ENCODE results near the gene CDR2. TPM values are rescaled to one million over a fixed set of nuclear protein-coding genes. Genes with fewer than 3 reads are reported as not detected.
A peak's percentile ranks its signal among the peaks of the same experiment; 100 is the strongest.
"Not testable (repeated sequence)": the region's sequence is repeated elsewhere in the genome, so short reads cannot be mapped to it uniquely, and the experiment has no call there.

Gene CDR2
- total RNA-seq, 1 donor from 2014 or later: 6.7 TPM

DNA sequence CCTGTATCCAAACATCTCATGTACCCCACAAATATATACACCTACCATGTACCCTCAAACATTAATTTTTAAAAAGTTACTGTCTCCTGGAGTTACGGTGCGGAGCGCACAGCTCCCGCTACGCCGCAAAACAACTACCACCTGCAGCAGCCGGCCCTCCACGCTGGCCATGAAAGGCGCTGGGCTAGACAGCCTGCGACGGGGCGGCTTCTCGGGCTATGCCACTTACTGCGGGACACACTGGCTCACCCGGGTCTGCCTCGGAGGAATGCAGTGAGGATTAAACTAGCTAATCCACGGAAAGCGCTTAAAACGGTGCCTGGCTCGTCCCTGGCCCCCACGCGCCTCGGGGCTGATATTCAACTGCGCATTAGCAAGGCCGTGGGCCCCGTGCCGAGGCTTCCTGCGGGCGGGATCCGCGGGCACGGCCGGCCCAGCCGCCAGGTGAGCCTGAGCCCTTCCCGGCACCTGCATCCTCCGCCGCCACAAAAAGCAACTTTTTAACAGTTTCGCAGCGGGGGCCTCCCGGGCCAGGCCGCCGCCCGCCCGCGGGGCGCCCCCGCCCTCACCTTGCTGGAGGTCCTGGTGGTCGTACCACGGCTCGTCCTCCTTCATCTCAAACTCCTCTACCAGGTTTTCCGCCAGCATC is 633 bp downstream of the CDR2 start:
- Mint-ChIP-seq H3K4me1 (peaks cover 25% of the 10 kb centered on the region), H3K27ac (no peak overlapping the region), H3K27me3 (no peaks in the 10 kb centered on the region), H3K36me3 (ENCODE audit: low read depth) (peaks cover 3% of the 10 kb centered on the region), H3K9me3 (no peaks in the 10 kb centered on the region), H3K4me3 (peak overlapping the region; percentile 94)
- POLR2A ChIA-PET: interaction anchor here (0.6 to 1.0 kb wide), 3 partner anchors 12 to 181 kb away, joined by 3 read pairs; no protein-coding TSS in a partner anchor
- TF ChIP-seq, protein P1, sequence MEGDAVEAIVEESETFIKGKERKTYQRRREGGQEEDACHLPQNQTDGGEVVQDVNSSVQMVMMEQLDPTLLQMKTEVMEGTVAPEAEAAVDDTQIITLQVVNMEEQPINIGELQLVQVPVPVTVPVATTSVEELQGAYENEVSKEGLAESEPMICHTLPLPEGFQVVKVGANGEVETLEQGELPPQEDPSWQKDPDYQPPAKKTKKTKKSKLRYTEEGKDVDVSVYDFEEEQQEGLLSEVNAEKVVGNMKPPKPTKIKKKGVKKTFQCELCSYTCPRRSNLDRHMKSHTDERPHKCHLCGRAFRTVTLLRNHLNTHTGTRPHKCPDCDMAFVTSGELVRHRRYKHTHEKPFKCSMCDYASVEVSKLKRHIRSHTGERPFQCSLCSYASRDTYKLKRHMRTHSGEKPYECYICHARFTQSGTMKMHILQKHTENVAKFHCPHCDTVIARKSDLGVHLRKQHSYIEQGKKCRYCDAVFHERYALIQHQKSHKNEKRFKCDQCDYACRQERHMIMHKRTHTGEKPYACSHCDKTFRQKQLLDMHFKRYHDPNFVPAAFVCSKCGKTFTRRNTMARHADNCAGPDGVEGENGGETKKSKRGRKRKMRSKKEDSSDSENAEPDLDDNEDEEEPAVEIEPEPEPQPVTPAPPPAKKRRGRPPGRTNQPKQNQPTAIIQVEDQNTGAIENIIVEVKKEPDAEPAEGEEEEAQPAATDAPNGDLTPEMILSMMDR (IDR thresholded peaks at IDR 0.05): no peak
- DNase-seq (peak; percentile 40), ATAC-seq (ENCODE audit: low read depth) (peak; percentile 4)
- CTCF ChIA-PET: no interaction called here
- intact Hi-C loops (cut with micrococcal nuclease): loop anchor here (1.0 to 5.0 kb wide), 3 partner anchors 76 to 181 kb away; partner anchors contain the start of genes EEF2K and POLR3E

DNA sequence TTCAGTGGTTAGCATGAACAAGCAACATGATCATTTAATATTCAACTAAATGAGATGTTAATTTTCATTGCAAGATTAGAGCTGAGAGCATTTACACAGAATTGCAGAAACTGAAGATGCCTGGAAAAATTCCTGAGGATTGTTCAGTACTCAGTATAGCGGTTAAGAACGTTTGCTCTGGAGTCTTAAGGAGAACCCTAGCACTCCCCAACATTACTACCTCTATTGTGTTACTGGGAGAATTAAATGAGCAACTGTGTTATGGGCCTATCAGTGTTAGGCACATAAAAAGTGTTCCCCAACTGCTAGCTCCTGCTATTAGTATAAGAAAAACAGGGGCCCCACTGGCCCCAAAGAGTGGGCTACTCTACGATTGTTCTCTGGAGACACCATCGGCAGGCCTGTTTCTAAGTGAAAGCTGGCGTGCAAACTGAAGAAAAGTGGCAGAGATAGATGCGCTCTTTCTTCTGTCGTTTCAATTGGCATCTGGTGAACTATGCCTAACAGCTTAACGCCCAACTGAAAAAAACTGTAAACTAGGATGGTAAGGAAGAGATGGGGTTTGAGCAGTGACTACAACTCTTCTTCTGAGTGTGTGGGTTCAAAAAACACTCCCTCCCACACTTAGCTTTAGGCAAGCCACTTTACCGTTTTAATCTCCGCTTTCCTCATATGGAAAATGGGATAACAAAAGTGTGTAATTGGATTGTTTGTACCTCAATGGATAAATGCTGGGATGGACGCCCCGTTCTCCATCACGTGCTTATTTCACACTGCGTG is 1.3 kb downstream of the CDR2 start:
- H3K9me3 Mint-ChIP-seq: no peaks in the 10 kb centered on the region
- ChIA-PET POLR2A (interaction anchor here (0.8 to 1.0 kb wide), 2 partner anchors 15 to 180 kb away, joined by 3 read pairs; no protein-coding TSS in a partner anchor), CTCF (interaction anchor here (1.3 kb wide), 1 partner anchor 52 kb away, joined by 3 read pairs; no protein-coding TSS in a partner anchor)
- H3K27me3 Mint-ChIP-seq: no peaks in the 10 kb centered on the region
- peaks cover 25% of the 10 kb centered on the region for H3K4me1 Mint-ChIP-seq
- H3K36me3 Mint-ChIP-seq (ENCODE audit: low read depth): peaks cover 3% of the 10 kb centered on the region
- no peak overlapping the region for H3K27ac Mint-ChIP-seq
- TF ChIP-seq, protein P1 (IDR thresholded peaks at IDR 0.05): no peak
- no peak for DNase-seq
- intact Hi-C loops (cut with micrococcal nuclease): loop anchor here (5.0 kb wide), 2 partner anchors 166 to 181 kb away; partner anchors contain the start of gene EEF2K
- no peak for ATAC-seq (ENCODE audit: low read depth)
- peak overlapping the region; percentile 94 for H3K4me3 Mint-ChIP-seq

DNA sequence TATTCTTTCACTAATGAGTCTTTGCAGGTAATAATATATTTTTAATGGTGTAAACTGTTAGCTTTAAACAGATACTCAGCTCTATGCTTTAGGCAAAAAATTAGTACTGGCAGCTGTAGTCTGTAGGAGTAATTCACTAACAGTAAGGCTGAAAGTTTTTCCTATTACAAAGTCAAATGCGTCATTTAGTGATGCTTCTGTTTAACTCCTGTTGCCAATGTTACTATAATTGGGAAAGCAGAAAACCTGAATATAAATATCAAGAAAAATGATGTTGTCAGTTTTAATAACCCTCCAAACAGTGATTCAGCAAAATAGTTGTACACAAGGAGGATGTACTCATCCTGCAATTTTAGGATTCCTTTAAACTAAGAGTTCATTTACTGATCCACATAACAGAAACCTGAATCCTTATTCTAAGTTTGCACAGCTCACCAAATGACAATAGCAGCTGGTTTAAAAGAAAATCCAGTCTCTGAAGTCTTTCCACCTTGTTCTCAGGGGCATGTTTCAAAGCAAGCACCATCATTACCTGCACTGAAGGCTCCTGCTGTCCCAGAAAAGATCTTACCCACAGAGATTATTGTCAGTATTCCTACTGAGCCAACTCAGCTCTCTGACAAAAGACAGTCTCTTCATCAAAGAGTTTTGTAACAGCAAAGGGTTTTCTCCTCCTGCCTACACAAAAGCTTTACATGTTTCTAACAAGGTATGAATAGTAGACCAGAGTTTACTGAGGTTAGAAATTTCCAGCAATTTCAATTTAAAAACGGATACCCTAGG is 4.2 kb downstream of the CDR2 start:
- Mint-ChIP-seq H3K36me3 (ENCODE audit: low read depth) (peaks cover 4% of the 10 kb centered on the region), H3K4me1 (peaks cover 23% of the 10 kb centered on the region), H3K9me3 (no peaks in the 10 kb centered on the region), H3K4me3 (no peak overlapping the region), H3K27me3 (no peaks in the 10 kb centered on the region), H3K27ac (no peak overlapping the region)
- POLR2A ChIA-PET: interaction anchor here (0.7 kb wide), 1 partner anchor 58 kb away, joined by 6 read pairs; no protein-coding TSS in a partner anchor
- CTCF ChIA-PET: no interaction called here
- TF ChIP-seq, protein P1 (IDR thresholded peaks at IDR 0.05): no peak
- intact Hi-C loops (cut with micrococcal nuclease): loop anchor here (5.0 kb wide), 2 partner anchors 163 to 178 kb away; partner anchors contain the start of gene EEF2K
- DNase-seq (no peak), ATAC-seq (ENCODE audit: low read depth) (no peak)

DNA sequence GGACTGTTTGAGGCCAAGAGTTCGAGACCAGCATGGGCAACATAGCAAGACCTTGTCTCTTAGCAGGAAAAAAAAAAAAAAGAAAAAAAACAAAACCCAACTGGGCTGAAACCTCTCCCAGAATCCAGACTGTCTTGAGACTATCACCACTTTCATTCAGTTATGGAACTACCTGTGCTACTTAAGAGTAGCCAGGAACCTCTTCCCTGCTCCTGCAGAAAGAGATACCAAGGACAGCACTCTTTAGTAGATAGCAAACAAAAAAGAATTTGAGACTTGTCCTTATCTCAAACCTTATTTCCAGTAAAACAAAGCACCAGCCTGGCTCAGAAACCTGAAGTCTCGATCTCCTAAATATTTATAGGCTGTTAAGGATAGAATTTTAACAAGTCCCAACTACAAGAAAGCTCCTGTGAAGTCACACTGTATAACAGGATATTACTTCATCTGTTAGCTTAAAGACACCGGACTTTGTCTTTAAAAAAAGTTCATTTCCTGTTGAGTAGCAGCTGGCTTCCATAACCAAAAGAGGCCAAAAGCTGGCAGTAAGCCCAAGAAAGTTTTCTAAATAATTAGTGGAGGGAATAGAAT is 5.1 kb downstream of the CDR2 start:
- TF ChIP-seq, protein P1 (IDR thresholded peaks at IDR 0.05): no peak
- Mint-ChIP-seq H3K36me3 (ENCODE audit: low read depth) (peaks cover 9% of the 10 kb centered on the region), H3K27me3 (no peaks in the 10 kb centered on the region), H3K4me1 (peaks cover 16% of the 10 kb centered on the region), H3K4me3 (no peak overlapping the region), H3K27ac (no peak overlapping the region), H3K9me3 (no peaks in the 10 kb centered on the region)
- ATAC-seq (ENCODE audit: low read depth) (no peak), DNase-seq (no peak)
- ChIA-PET CTCF (no interaction called here), POLR2A (no interaction called here)
- intact Hi-C loops (cut with micrococcal nuclease): no loop called here

DNA sequence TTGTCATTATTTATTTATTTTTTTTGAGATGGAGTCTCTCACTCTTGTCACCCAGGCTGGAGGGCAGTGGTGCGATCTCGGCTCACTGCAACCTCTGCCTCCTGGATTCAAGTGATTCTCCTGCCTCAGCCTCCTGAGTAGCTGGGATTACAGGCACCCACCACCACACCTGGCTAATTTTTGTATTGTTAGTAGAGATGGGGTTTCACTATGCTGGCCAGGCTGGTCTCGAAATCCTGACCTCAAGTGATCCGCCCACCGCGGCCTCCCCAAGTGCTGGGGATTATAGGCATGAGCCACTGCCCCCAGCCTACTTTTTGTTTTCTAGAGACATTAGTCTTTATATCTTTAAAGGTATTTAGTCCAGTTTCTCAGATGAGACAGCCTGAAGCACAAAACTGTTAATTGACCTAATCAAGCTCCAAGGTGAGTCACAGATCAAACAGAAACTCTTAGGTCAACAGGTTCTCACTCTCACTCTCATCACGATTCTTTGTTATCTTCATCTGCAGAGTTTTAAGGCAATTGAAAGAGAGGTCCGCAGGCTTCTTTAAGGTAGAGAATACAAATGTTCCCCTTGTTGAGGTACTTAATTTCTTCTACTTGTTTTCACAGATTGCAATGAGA is 6.1 kb downstream of the CDR2 start:
- H3K9me3 Mint-ChIP-seq; POLR2A ChIA-PET; ATAC-seq (ENCODE audit: low read depth); intact Hi-C loops (cut with micrococcal nuclease); DNase-seq; H3K27ac Mint-ChIP-seq; H3K27me3 Mint-ChIP-seq; CTCF ChIA-PET; H3K4me3 Mint-ChIP-seq: not testable (repeated sequence)
- H3K4me1 Mint-ChIP-seq: peaks cover 11% of the 10 kb centered on the region
- peaks cover 17% of the 10 kb centered on the region for H3K36me3 Mint-ChIP-seq (ENCODE audit: low read depth)

Data from activated B cell treated with CpG ODN at 0.5 μM for 24 hours (primary cell).